Measurements from ENCODE around the gene ST8SIA3.

Gene ST8SIA3

GRCh38 chr18:57397440-57398132 lies 45.2 kb downstream of the ST8SIA3 start:
- Mint-ChIP-seq H3K27me3 (peaks cover 13% of the 10 kb centered on the region), H3K36me3 (ENCODE audit: low read depth) (no peaks in the 10 kb centered on the region), H3K4me3 (no peak overlapping the region), H3K9me3 (peaks cover 8% of the 10 kb centered on the region), H3K27ac (no peak overlapping the region), H3K4me1 (ENCODE audit: low read depth) (no peaks in the 10 kb centered on the region)

DNA sequence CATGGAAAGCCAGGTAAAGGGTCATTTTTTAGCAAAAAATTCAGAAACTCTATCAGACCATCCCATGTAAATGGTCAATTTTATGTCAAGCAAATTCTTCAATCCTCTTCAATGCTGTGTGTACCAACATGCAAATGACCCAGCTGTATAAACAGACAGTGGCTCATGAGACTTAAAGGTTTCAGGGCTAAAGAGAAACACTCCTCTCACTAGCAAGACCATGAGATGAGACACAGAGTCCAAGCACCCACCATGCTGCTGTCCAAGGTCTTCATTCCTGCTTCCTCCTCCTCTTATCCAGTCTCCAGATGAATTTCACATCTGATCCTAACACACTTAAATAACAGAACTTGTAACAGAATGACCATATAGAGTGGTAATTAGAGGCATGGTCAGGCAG lies 52.0 kb downstream of the ST8SIA3 start:
- H3K27me3 Mint-ChIP-seq, result peaks cover 37% of the 10 kb centered on the region
- H3K27ac Mint-ChIP-seq, result no peak overlapping the region
- H3K4me3 Mint-ChIP-seq, result no peak overlapping the region
- no peaks in the 10 kb centered on the region for H3K36me3 Mint-ChIP-seq (ENCODE audit: low read depth)
- H3K4me1 Mint-ChIP-seq (ENCODE audit: low read depth), result no peaks in the 10 kb centered on the region
- no peaks in the 10 kb centered on the region for H3K9me3 Mint-ChIP-seq

- H3K36me3 Mint-ChIP-seq (ENCODE audit: low read depth), result no peaks in the 10 kb centered on the region
- H3K27me3 Mint-ChIP-seq, result peaks cover 37% of the 10 kb centered on the region
- no peaks in the 10 kb centered on the region for H3K9me3 Mint-ChIP-seq
- H3K27ac Mint-ChIP-seq, result no peak overlapping the region
- H3K4me1 Mint-ChIP-seq (ENCODE audit: low read depth), result no peaks in the 10 kb centered on the region
- H3K4me3 Mint-ChIP-seq, result no peak overlapping the region
These were observed 57.3 kb downstream of the ST8SIA3 start for GRCh38 chr18:57409650-57410049.

DNA sequence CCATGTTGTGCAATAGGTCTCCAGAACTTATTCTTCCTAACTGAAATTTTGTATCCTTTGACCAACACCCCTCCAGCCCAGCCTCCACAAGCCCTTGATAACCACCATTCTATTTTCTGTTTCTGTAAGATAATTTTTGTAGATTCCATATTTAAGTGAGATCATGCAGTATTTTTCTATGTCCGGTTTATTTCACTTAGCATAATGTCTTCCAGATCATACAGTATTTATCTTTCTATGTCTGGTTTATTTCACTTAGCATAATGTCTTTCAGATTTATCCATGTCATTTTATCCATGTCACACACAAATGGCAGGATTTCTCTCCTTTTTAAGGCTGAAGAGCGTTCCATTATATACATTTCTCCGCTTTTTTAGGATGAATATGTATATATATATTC lies 58.4 kb downstream of the ST8SIA3 start:
- no peaks in the 10 kb centered on the region for H3K9me3 Mint-ChIP-seq
- no peak overlapping the region for H3K4me3 Mint-ChIP-seq
- peaks cover 33% of the 10 kb centered on the region for H3K27me3 Mint-ChIP-seq
- H3K36me3 Mint-ChIP-seq (ENCODE audit: low read depth), result no peaks in the 10 kb centered on the region
- no peak overlapping the region for H3K27ac Mint-ChIP-seq
- H3K4me1 Mint-ChIP-seq (ENCODE audit: low read depth), result no peaks in the 10 kb centered on the region

- H3K27ac Mint-ChIP-seq, result no peak overlapping the region
- peaks cover 45% of the 10 kb centered on the region for H3K27me3 Mint-ChIP-seq
- no peaks in the 10 kb centered on the region for H3K4me1 Mint-ChIP-seq (ENCODE audit: low read depth)
- H3K4me3 Mint-ChIP-seq, result no peak overlapping the region
- H3K9me3 Mint-ChIP-seq, result no peaks in the 10 kb centered on the region
- H3K36me3 Mint-ChIP-seq (ENCODE audit: low read depth), result no peaks in the 10 kb centered on the region
These were observed 64.2 kb downstream of the ST8SIA3 start for GRCh38 chr18:57416542-57416941.

All from stimulated activated naive CD8-positive, alpha-beta T cell treated with anti-CD3 and anti-CD28 coated beads, Interleukin-15, Interleukin-2, amounts not matched to agents 100 ng/mL and 50 ng/mL, for 24 hours (primary cell).